Tibial artery (tissue), 4 donors: ENCODE measurements around the gene GLA.

Experiments used
- DNase-seq, 2 donors: peaks; one replicate each; pipeline ENCODE4 v3.0.0-alpha.2; 2019
- H3K27ac ChIP-seq, 2 donors: fragments of 200-600 bp; sonication (generic) in 1 of 2; 1 replicate in 1 of 2; 2 replicates in 1 of 2; pipeline ENCODE4 v1.5.1; 2018 to 2019; ENCODE audit warnings: mild to moderate bottlenecking in 1 of 2
- H3K27me3 ChIP-seq, 2 donors: fragments of 200-600 bp; sonication (generic) in 1 of 2; one replicate each; pipeline versions ENCODE4 v1.5.1 to v1.6.0; 2016 to 2019
- H3K36me3 ChIP-seq, 3 donors: fragments of 200-600 bp; sonication (generic) in 2 of 3; one replicate each; pipeline ENCODE4 v1.5.1; 2016 to 2019; ENCODE audit warnings: mild to moderate bottlenecking in 2 of 3
- H3K4me1 ChIP-seq, 4 donors: fragments of 200-600 bp; sonication (generic) in 2 of 4; 1 replicate in 3 of 4; 2 replicates in 1 of 4; pipeline ENCODE4 v1.5.1; 2016 to 2019
- H3K4me3 ChIP-seq, 2 donors: fragments of 200-600 bp; sonication (generic) in 1 of 2; 1 replicate in 1 of 2; 2 replicates in 1 of 2; pipeline ENCODE4 v1.5.1; 2018 to 2019; ENCODE audit warnings: mild to moderate bottlenecking in 2 of 2
- H3K9me3 ChIP-seq, 3 donors: fragments of 200-600 bp; sonication (generic) in 1 of 3; one replicate each; pipeline ENCODE4 v1.5.1; 2016 to 2019
- intact Hi-C: fragments of 100-400 bp; cut with DNase I; formaldehyde crosslinking; loops from one replicate; pipeline ENCODE4 v1.15.0; 2023; ENCODE audit warnings: low total_unique reads
- TF ChIP-seq, protein P1 (sequence below), 2 experiments: fragments of 200-600 bp in 1 of 2; fragments of 450-650 bp in 1 of 2; IDR thresholded peaks; one replicate each; pipeline ENCODE4 v1.5.1; 2017 to 2019; ENCODE audit warnings: antibody characterized with exemption in 2 of 2, mild to moderate bottlenecking in 1 of 2, moderate library complexity in 1 of 2

Gene GLA

GRCh38 chrX:101365301-101365795 is 42.4 kb downstream of the GLA start:
- H3K27ac ChIP-seq: no peak overlapping the region
- intact Hi-C loops: no loop called here
- H3K4me3 ChIP-seq: no peak overlapping the region
- DNase-seq: no peak
- TF ChIP-seq, protein P1, sequence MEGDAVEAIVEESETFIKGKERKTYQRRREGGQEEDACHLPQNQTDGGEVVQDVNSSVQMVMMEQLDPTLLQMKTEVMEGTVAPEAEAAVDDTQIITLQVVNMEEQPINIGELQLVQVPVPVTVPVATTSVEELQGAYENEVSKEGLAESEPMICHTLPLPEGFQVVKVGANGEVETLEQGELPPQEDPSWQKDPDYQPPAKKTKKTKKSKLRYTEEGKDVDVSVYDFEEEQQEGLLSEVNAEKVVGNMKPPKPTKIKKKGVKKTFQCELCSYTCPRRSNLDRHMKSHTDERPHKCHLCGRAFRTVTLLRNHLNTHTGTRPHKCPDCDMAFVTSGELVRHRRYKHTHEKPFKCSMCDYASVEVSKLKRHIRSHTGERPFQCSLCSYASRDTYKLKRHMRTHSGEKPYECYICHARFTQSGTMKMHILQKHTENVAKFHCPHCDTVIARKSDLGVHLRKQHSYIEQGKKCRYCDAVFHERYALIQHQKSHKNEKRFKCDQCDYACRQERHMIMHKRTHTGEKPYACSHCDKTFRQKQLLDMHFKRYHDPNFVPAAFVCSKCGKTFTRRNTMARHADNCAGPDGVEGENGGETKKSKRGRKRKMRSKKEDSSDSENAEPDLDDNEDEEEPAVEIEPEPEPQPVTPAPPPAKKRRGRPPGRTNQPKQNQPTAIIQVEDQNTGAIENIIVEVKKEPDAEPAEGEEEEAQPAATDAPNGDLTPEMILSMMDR (IDR thresholded peaks at IDR 0.05): no peak
- no peaks in the 10 kb centered on the region for H3K4me1 ChIP-seq
- no peaks in the 10 kb centered on the region for H3K9me3 ChIP-seq
- H3K27me3 ChIP-seq: no peaks in the 10 kb centered on the region
- H3K36me3 ChIP-seq: no peaks in the 10 kb centered on the region

GRCh38 chrX:101362757-101363156 is 45.0 kb downstream of the GLA start:
- intact Hi-C loops: no loop called here
- no peaks in the 10 kb centered on the region for H3K36me3 ChIP-seq
- H3K4me3 ChIP-seq: no peak overlapping the region
- no peak for DNase-seq
- no peak overlapping the region for H3K27ac ChIP-seq
- no peaks in the 10 kb centered on the region for H3K4me1 ChIP-seq
- H3K9me3 ChIP-seq: no peaks in the 10 kb centered on the region
- no peaks in the 10 kb centered on the region for H3K27me3 ChIP-seq
- TF ChIP-seq, protein P1 (IDR thresholded peaks at IDR 0.05): no peak

- Histone ChIP-seq H3K9me3 (no peaks in the 10 kb centered on the region), H3K36me3 (no peaks in the 10 kb centered on the region), H3K27ac (no peak overlapping the region), H3K4me1 (no peaks in the 10 kb centered on the region), H3K4me3 (no peak overlapping the region), H3K27me3 (no peaks in the 10 kb centered on the region)
- TF ChIP-seq, protein P1 (IDR thresholded peaks at IDR 0.05): no peak
- intact Hi-C loops: no loop called here
- DNase-seq: no peak
Observed at GRCh38 chrX:101362116-101362515, 45.6 kb downstream of the GLA start.

- Histone ChIP-seq H3K27ac (no peak overlapping the region), H3K27me3 (no peaks in the 10 kb centered on the region)
Observed at GRCh38 chrX:101360390-101360789, 47.3 kb downstream of the GLA start.

DNA sequence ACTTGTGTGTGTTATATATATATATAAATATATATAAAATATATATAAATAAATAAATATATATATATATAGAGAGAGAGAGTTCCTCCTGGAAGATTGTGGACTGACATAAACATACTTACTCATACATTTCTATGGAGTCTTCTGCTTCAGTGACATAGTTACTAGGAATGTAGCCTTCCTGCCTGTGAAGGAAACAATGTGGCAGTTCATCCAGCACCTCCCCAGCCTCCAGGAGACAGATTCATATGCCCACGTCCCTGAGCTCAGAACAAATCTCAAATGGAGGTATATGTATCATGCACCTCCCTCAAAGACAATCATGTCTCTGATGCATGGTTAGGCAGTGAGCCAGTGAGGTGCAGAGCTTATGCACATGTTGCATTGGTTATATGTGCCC is 47.8 kb downstream of the GLA start:
- Histone ChIP-seq H3K27me3 (no peaks in the 10 kb centered on the region), H3K4me1 (no peaks in the 10 kb centered on the region), H3K36me3 (no peaks in the 10 kb centered on the region), H3K9me3 (no peaks in the 10 kb centered on the region), H3K4me3 (no peak overlapping the region), H3K27ac (no peak overlapping the region)
- TF ChIP-seq, protein P1 (IDR thresholded peaks at IDR 0.05): no peak
- intact Hi-C loops: no loop called here
- no peak for DNase-seq

More at GRCh38 chrX:101360390-101360789, 47.3 kb downstream of the GLA start:
- no peaks in the 10 kb centered on the region for H3K9me3 ChIP-seq
- no peaks in the 10 kb centered on the region for H3K4me1 ChIP-seq
- no peak overlapping the region for H3K4me3 ChIP-seq
- TF ChIP-seq, protein P1 (IDR thresholded peaks at IDR 0.05): no peak
- no peak for DNase-seq
- no peaks in the 10 kb centered on the region for H3K36me3 ChIP-seq
- intact Hi-C loops: no loop called here
